ENCODE data around the gene CAMK2D. TPM values are rescaled to one million over a fixed set of nuclear protein-coding genes. Genes with fewer than 3 reads are reported as not detected.

The CAMK2D gene
- total RNA-seq, 2 donors from 2014 or later = 132 to 187 TPM

- H3K27ac ChIP-seq = peak overlapping the region; percentile 59 to 94
- no peaks in the 10 kb centered on the region for H3K36me3 ChIP-seq
- H3K4me3 ChIP-seq = no peak overlapping the region
- H3K27me3 ChIP-seq = no peaks in the 10 kb centered on the region
- peaks cover 0 to 43% of the 10 kb centered on the region in 2 donors for H3K4me1 ChIP-seq
- no peak for TF ChIP-seq CTCF (IDR thresholded peaks at IDR 0.05)
- DNase-seq (ENCODE audit: low spot score) = no peak
- H3K9me3 ChIP-seq = no peaks in the 10 kb centered on the region
Measured at GRCh38 chr4:113471146-113471860, 290.2 kb downstream of the CAMK2D start.

- Histone ChIP-seq H3K36me3 (peaks cover 6% of the 10 kb centered on the region), H3K27me3 (no peaks in the 10 kb centered on the region), H3K9me3 (no peaks in the 10 kb centered on the region), H3K4me3 (no peak overlapping the region), H3K4me1 (peaks cover 0 to 43% of the 10 kb centered on the region in 2 donors), H3K27ac (peak overlapping the region; percentile 86 to 94)
- no peak for TF ChIP-seq CTCF (IDR thresholded peaks at IDR 0.05)
- DNase-seq (ENCODE audit: low spot score) = no peak
Measured at GRCh38 chr4:113469926-113470325, 291.6 kb downstream of the CAMK2D start.

- no peak overlapping the region for H3K4me3 ChIP-seq
- peaks cover 0 to 43% of the 10 kb centered on the region in 2 donors for H3K4me1 ChIP-seq
- H3K27ac ChIP-seq = peak overlapping the region; percentile 86 to 94
- no peaks in the 10 kb centered on the region for H3K27me3 ChIP-seq
- H3K9me3 ChIP-seq = no peaks in the 10 kb centered on the region
- peaks cover 15% of the 10 kb centered on the region for H3K36me3 ChIP-seq
- no peak for TF ChIP-seq CTCF (IDR thresholded peaks at IDR 0.05)
- DNase-seq (ENCODE audit: low spot score) = no peak
Measured at GRCh38 chr4:113469023-113469390, 292.5 kb downstream of the CAMK2D start.

- H3K27ac ChIP-seq = peak overlapping the region; percentile 86 to 94
- peaks cover 21% of the 10 kb centered on the region for H3K36me3 ChIP-seq
- H3K4me1 ChIP-seq = peaks cover 0 to 43% of the 10 kb centered on the region in 2 donors
- TF ChIP-seq CTCF (IDR thresholded peaks at IDR 0.05) = no peak
- peak; percentile 96 for DNase-seq (ENCODE audit: low spot score)
- H3K4me3 ChIP-seq = no peak overlapping the region
- H3K27me3 ChIP-seq = no peaks in the 10 kb centered on the region
- no peaks in the 10 kb centered on the region for H3K9me3 ChIP-seq
Measured at GRCh38 chr4:113468165-113469022, 293.1 kb downstream of the CAMK2D start.

- no peak overlapping the region for H3K4me3 ChIP-seq
- no peaks in the 10 kb centered on the region for H3K27me3 ChIP-seq
- DNase-seq (ENCODE audit: low spot score) = no peak
- H3K9me3 ChIP-seq = no peaks in the 10 kb centered on the region
- peak overlapping the region; percentile 86 to 94 for H3K27ac ChIP-seq
- H3K4me1 ChIP-seq = peaks cover 0 to 43% of the 10 kb centered on the region in 2 donors
- TF ChIP-seq CTCF (IDR thresholded peaks at IDR 0.05) = no peak
- H3K36me3 ChIP-seq = peaks cover 23% of the 10 kb centered on the region
Measured at GRCh38 chr4:113467581-113467980, 294.0 kb downstream of the CAMK2D start.
